Gastrocnemius medialis (tissue), 4 donors: ENCODE measurements around the gene ZNF488.

Experiments
- CTCF ChIP-seq, 5 experiments: fragments of 450-650 bp in 3 of 5; fragments of 200-600 bp in 2 of 5; sonication (generic) in 2 of 5; IDR thresholded peaks in 4 of 5; conservative IDR thresholded peaks in 1 of 5; 1 replicate in 4 of 5; 2 replicates in 1 of 5; pipeline ENCODE4 v1.5.1; 2016 to 2019; ENCODE audit warnings: antibody characterized with exemption in 5 of 5, mild to moderate bottlenecking in 3 of 5, moderate library complexity in 3 of 5
- POLR2A ChIP-seq, 2 donors: fragments of 450-650 bp; IDR thresholded peaks; one replicate each; pipeline ENCODE4 v1.6.1; 2017; ENCODE audit warnings: antibody characterized with exemption in 2 of 2, mild to moderate bottlenecking in 2 of 2, moderate library complexity in 2 of 2

- no peak for TF ChIP-seq CTCF (IDR thresholded peaks at IDR 0.05 in 4 of 5, conservative IDR thresholded peaks at IDR 0.05 in 1 of 5)
- TF ChIP-seq POLR2A (IDR thresholded peaks at IDR 0.05): no peak
These were observed 27.4 kb downstream of the ZNF488 start for GRCh38 chr10:47356708-47357107.
